ENCODE data around the gene ATF5. TPM values are rescaled to one million over a fixed set of nuclear protein-coding genes. Genes with fewer than 3 reads are reported as not detected.
"Not testable (repeated sequence)": the region's sequence is repeated elsewhere in the genome, so short reads cannot be mapped to it uniquely, and the experiment has no call there.

Gene ATF5
- total RNA-seq, 1 donor from 2014 or later = 787 TPM

GRCh38 chr19:49939721-49940481, 10.9 kb downstream of the ATF5 start:
- DNase-seq (ENCODE audit: low spot score) (no peak), ATAC-seq (no peak)

GRCh38 chr19:49940482-49940791, 11.4 kb downstream of the ATF5 start:
- DNase-seq (ENCODE audit: low spot score) (no peak), ATAC-seq (no peak)

GRCh38 chr19:49944567-49944966, 15.6 kb downstream of the ATF5 start:
- DNase-seq (ENCODE audit: low spot score); ATAC-seq: not testable (repeated sequence)

- ATAC-seq = no peak
- no peak for DNase-seq (ENCODE audit: low spot score)
Measured at GRCh38 chr19:49946415-49946814, 17.4 kb downstream of the ATF5 start.

- DNase-seq (ENCODE audit: low spot score) (no peak), ATAC-seq (no peak)
Measured at GRCh38 chr19:49949742-49950589, 21.0 kb downstream of the ATF5 start.

- DNase-seq (ENCODE audit: low spot score) (no peak), ATAC-seq (no peak)
Measured at GRCh38 chr19:49950590-49950948, 21.6 kb downstream of the ATF5 start.

- ATAC-seq = no peak
- DNase-seq (ENCODE audit: low spot score) = no peak
Measured at GRCh38 chr19:49950956-49951526, 22.0 kb downstream of the ATF5 start.

GRCh38 chr19:49951806-49952478, 22.9 kb downstream of the ATF5 start:
- DNase-seq (ENCODE audit: low spot score) = no peak
- no peak for ATAC-seq

- DNase-seq (ENCODE audit: low spot score) (no peak), ATAC-seq (no peak)
Measured at GRCh38 chr19:49952479-49952836, 23.5 kb downstream of the ATF5 start.

- ATAC-seq (no peak), DNase-seq (ENCODE audit: low spot score) (no peak)
Measured at GRCh38 chr19:49952906-49953305, 23.9 kb downstream of the ATF5 start.

GRCh38 chr19:49953416-49953815, 24.4 kb downstream of the ATF5 start:
- DNase-seq (ENCODE audit: low spot score) (no peak), ATAC-seq (peak; percentile 20)

- ATAC-seq (peak; percentile 65), DNase-seq (ENCODE audit: low spot score) (no peak)
Measured at GRCh38 chr19:49954092-49954829, 25.3 kb downstream of the ATF5 start.

- DNase-seq (ENCODE audit: low spot score) = no peak
- no peak for ATAC-seq
Measured at GRCh38 chr19:49954933-49955332, 25.9 kb downstream of the ATF5 start.

- ATAC-seq = no peak
- no peak for DNase-seq (ENCODE audit: low spot score)
Measured at GRCh38 chr19:49956115-49956495, 27.1 kb downstream of the ATF5 start.

GRCh38 chr19:49957262-49957915, 28.4 kb downstream of the ATF5 start:
- ATAC-seq (no peak), DNase-seq (ENCODE audit: low spot score) (no peak)

- DNase-seq (ENCODE audit: low spot score) = not testable (repeated sequence)
Measured at GRCh38 chr19:49958144-49958543, 29.1 kb downstream of the ATF5 start.

GRCh38 chr19:49958596-49958995, 29.6 kb downstream of the ATF5 start:
- not testable (repeated sequence) for ATAC-seq; DNase-seq (ENCODE audit: low spot score)

More at GRCh38 chr19:49958144-49958543, 29.1 kb downstream of the ATF5 start:
- ATAC-seq = not testable (repeated sequence)

GRCh38 chr19:49959892-49960291, 30.9 kb downstream of the ATF5 start:
- DNase-seq (ENCODE audit: low spot score) = not testable (repeated sequence)

GRCh38 chr19:49960980-49961379, 32.0 kb downstream of the ATF5 start, which contains the start of gene SIGLEC11:
Gene SIGLEC11 (minus strand): TSS chr19:49961172. CDS start chr19:49961081, 91 bp downstream.
- not testable (repeated sequence) for DNase-seq (ENCODE audit: low spot score)
- peak; percentile 62 for ATAC-seq

More at GRCh38 chr19:49959892-49960291, 30.9 kb downstream of the ATF5 start:
- not testable (repeated sequence) for ATAC-seq

All from left lobe of liver (tissue), 2 donors.